Measurements from ENCODE around the gene HIVEP2. TPM values are rescaled to one million over a fixed set of nuclear protein-coding genes. Genes with fewer than 3 reads are reported as not detected.

Gene HIVEP2
- total RNA-seq, 1 experiment from 2014 or later = 10.3 TPM

DNA sequence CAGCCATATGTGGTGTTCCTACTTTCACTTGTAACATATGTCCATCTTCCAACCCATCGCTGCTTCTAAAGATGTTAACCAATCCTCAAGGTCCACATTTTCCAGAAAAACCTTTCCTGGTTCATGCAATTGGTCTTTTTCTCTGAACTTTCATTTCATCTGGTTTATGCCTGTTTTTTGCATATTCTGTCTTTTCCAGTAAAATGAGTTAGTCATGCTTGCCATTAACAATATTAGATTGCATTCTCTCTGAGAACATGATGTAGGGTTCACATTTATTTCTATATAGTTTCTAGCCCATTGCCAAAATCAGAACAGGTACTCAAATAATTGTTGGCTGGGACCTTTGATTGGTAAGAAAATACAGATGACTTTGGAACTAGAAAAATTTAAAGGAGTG, 36.7 kb downstream of the HIVEP2 start:
- H3K36me3 ChIP-seq (ENCODE audit: control insufficient read depth, insufficient read depth, low read length) = no peaks in the 10 kb centered on the region
- H3K27me3 ChIP-seq (ENCODE audit: control insufficient read depth, insufficient read depth, low read length) = no peaks in the 10 kb centered on the region
- H3K4me1 ChIP-seq (ENCODE audit: control insufficient read depth, insufficient read depth, low read length) = no peaks in the 10 kb centered on the region
- H3K9me3 ChIP-seq (ENCODE audit: control insufficient read depth, insufficient read depth, low read depth, low read length) = no peaks in the 10 kb centered on the region
- no peak overlapping the region for H3K4me3 ChIP-seq (ENCODE audit: low read depth in 2 of 2, low read length in 2 of 2)
- in situ Hi-C loops (cut with HindIII; ENCODE audit: low pct_unique_long_range_greater_than_20kb, low sequenced_read_pairs) (no loop called here), intact Hi-C loops (cut with micrococcal nuclease; ENCODE audit: unreplicated experiment) (no loop called here)
- ChIA-PET CTCF (no interaction called here), POLR2A (no interaction called here)
- ATAC-seq (no peak), DNase-seq (ENCODE audit: low read depth, low spot score) (no peak)
- no peak for TF ChIP-seq SIN3A (IDR thresholded peaks at IDR 0.05; ENCODE audit: borderline replicate concordance, insufficient read depth, low read depth, low read length)
- TF ChIP-seq POLR2AphosphoS5 (IDR thresholded peaks at IDR 0.05; ENCODE audit: low read depth, low read length) = no peak
- TF ChIP-seq CTCF (IDR thresholded peaks at IDR 0.05) = no peak
- TF ChIP-seq REST (IDR thresholded peaks at IDR 0.05; ENCODE audit: insufficient read depth in 1 of 2, low read depth in 2 of 2, low read length in 1 of 2) = no peak
- TF ChIP-seq TCF7L2 (IDR thresholded peaks at IDR 0.05; ENCODE audit: low read depth, low read length) = no peak
- BruUV-seq (replicated peaks) = no TSS peak
- H3K27ac ChIP-seq (ENCODE audit: low read length) = no peak overlapping the region

GRCh38 chr6:142907544-142907943, 37.4 kb downstream of the HIVEP2 start:
- POLR2A ChIA-PET = no interaction called here
- no peaks in the 10 kb centered on the region for H3K9me3 ChIP-seq (ENCODE audit: control insufficient read depth, insufficient read depth, low read depth, low read length)
- H3K36me3 ChIP-seq (ENCODE audit: control insufficient read depth, insufficient read depth, low read length) = no peaks in the 10 kb centered on the region
- H3K4me3 ChIP-seq (ENCODE audit: low read depth in 2 of 2, low read length in 2 of 2) = no peak overlapping the region
- in situ Hi-C loops (cut with HindIII; ENCODE audit: low pct_unique_long_range_greater_than_20kb, low sequenced_read_pairs) = no loop called here
- intact Hi-C loops (cut with micrococcal nuclease; ENCODE audit: unreplicated experiment) = no loop called here
- DNase-seq (ENCODE audit: low read depth, low spot score) = no peak
- peak; percentile 45; the same call in 1 of the 2 replicates for ATAC-seq
- no TSS peak for BruUV-seq (replicated peaks)
- no peak for TF ChIP-seq TCF7L2 (IDR thresholded peaks at IDR 0.05; ENCODE audit: low read depth, low read length)
- TF ChIP-seq POLR2AphosphoS5 (IDR thresholded peaks at IDR 0.05; ENCODE audit: low read depth, low read length) = no peak
- TF ChIP-seq SIN3A (IDR thresholded peaks at IDR 0.05; ENCODE audit: borderline replicate concordance, insufficient read depth, low read depth, low read length) = no peak
- no peak for TF ChIP-seq CTCF (IDR thresholded peaks at IDR 0.05)
- no peak for TF ChIP-seq REST (IDR thresholded peaks at IDR 0.05; ENCODE audit: insufficient read depth in 1 of 2, low read depth in 2 of 2, low read length in 1 of 2)
- H3K27me3 ChIP-seq (ENCODE audit: control insufficient read depth, insufficient read depth, low read length) = no peaks in the 10 kb centered on the region
- peaks cover 5% of the 10 kb centered on the region for H3K4me1 ChIP-seq (ENCODE audit: control insufficient read depth, insufficient read depth, low read length)
- CTCF ChIA-PET = no interaction called here
- no peak overlapping the region for H3K27ac ChIP-seq (ENCODE audit: low read length)

All from Panc1 (cell line).